OCI-M1 (cell line): ENCODE results near the gene TRA2B.

ENCODE experiments used
- DNase-seq: peaks from one replicate; lab custom pipeline; 2025; lab: John Stamatoyannopoulos, UW

TRA2B gene

GRCh38 chr3:185937689-185938374, at the start of gene TRA2B:
TSS of gene TRA2B (minus strand) at chr3:185938014. CDS start at chr3:185937860, 154 bp downstream.
- peak; percentile 97 for DNase-seq

DNA sequence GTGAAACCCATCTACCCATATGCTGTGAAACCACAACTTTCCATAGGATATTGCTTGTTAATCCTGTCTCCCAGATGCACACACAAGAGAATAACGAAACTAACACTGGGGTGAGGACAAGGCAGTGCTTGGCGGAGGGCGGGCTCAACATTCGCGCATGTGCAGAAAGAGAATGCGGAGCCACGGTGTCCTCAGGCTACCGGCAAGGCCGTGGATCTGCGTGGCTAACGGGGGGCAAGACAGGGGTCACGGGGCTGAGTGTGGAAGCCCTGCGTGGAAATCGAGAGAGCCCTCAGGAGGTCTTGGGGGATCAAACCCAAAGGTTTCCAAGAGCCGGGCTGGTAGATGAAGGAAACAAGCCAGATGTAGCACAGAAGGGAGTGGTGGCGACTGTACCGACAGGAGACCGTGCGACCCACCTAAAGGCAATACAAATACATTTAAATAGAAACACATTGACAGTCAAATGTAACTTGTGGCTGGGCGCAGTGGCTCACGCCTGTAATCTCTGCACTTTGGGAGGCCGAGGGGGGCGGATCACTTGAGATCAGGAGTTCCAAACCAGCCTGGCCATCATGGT, 48.5 kb upstream of the TRA2B start:
- no peak for DNase-seq

DNA sequence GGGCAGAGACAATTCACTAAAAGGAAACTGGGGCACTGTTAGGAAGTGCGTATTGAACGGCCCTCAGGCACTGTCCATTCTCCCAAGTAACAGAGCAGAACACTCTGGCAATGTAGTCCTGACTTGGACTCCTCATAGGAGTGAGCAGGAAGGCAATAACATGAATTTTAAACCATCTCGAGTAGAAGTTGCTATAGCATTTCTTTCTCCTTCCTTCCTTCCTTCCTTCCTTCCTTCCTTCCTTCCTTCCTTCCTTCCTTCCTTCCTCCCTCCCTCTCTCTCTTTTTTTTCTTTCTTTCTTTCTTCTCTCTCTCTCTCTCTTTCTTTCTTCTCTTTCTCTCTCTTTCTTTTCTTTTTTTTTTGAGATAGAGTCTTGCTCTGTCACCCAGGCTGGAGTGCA, 46.4 kb upstream of the TRA2B start:
- DNase-seq, result no peak

DNA sequence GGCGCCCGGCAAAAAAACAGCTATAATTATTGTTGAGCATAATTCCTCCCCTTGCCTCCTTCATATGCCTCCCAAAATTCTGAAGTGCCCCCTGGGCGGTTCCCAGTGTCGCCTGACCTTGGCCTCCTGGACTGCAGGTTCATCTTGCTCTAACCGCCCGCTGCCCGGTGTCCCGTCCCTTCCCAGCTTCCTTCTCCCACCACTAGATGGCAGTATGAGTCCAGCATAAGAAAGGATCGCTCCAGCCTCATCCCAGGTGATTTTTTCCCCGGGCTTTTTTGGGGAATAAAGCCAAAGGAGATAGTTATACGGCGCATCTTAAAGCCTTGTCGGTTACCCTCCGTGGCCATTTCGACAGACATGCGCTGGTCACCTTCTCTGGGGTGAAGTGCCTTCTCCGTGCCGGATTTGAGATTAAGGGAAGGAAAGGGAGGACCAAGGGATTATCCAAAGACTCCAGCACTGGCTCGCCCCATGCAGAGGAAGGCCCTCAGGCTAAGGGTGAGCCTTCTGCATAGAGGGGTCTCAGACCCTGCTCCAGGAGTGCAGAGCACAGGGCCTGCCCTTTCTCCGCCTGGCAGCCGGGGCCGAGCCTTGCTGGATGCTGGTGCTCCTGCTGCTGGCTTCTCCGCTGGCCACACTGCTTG, 45.8 kb upstream of the TRA2B start:
- peak; percentile 71 for DNase-seq

GRCh38 chr3:185982632-185983031, 44.8 kb upstream of the TRA2B start:
- DNase-seq, result no peak

DNA sequence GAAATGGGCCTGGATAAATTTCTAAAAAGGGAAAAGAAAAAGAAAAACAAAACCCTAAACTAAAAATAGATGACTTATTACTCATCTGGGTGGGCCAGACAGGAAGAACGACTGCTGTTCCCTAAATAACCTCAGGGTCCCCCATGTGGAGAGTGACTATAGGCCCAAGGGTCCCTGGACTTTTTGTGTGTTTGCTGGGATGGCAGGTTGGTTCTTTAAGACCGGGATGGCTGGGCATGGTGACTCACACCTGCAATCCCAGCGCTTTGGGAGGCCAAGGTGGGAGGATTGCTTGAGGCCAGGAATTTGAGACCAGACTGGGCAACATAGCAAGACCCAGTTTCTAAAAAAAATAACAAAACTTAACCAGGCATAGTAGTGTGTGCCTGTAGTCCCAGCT, 43.8 kb upstream of the TRA2B start:
- DNase-seq, result no peak

DNA sequence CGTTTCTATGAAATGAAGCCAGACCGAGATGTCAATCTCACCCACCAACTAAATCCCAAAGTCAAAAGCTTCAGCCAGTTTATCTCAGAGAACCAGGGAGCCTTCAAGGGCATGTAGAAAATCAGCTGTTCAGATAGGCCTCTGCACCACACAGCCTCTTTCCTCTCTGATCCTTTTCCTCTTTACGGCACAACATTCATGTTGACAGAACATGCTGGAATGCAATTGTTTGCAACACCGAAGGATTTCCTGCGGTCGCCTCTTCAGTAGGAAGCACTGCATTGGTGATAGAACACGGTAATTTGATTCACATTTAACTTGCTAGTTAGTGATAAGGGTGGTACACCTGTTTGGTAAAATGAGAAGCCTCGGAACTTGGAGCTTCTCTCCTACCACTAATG, 41.9 kb upstream of the TRA2B start:
- peak; percentile 28 for DNase-seq

DNA sequence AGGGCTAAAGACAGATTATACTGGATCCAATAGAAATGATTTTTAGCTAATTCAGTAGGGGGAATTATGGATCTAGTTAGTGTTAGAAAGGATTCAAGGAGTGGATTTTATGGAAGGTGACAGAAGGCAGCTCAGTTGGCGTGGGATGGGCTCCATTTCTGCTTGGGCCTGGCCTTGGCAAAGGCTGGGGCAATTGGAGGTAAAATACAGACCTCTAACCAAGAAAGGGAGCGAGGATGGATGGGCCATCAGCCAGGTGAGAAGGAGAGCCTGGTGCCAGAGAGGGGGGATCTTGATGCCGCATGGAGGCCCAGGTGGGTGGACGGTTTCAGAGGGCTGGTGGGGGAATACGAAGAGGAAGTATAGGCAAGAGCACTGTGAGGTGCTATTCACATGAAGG, 40.7 kb upstream of the TRA2B start:
- no peak for DNase-seq

DNA sequence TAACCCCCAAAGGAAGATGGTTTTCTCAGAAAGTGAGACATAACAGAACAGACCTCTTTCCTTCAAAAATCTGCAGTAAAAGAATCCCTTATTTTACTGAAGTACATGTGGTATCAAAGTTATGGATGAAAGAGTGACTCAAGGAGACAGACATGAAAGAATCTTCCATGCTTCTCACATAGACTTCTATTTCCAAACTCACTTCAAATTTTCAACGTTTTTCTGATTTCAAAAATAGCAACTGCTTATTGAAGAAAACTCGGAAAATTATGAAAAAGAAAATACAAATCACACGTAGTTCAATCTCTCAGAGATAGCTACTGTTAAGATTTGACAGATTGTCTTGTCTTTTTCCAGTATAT, 39.8 kb upstream of the TRA2B start:
- DNase-seq, result no peak

DNA sequence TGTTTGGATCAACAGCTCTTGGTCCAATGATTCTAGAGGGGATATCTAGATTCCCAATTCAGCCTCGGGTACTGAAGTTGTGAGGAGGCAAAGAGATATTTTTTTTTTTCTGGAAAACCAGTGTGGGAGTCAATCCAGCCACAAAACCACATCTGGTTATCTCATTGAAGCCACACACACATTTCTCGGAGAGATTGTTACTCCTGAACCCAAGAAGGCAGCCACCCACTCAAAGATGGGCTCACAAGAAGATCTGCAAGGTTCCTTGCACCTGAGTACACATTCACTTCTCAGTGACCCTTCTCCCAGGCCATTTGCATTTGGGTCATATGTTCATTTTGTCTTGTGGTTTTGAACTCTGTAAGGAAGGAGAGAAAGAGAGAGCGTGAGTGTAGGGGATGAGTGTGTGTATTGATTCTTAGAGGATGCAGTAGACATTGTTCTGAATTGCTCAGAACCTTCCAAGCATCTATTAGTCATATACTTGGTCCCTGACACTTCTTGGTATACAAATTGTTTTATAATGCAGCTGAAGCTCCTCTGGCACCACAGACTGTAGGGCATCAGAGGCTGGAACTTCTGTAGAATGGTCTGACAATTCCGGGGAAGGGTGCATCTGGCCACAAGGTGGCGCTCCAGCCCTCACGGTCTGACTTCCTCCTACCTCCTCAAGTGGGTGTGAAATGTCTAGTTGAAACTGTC, 39.3 kb upstream of the TRA2B start:
- peak; percentile 88 for DNase-seq

DNA sequence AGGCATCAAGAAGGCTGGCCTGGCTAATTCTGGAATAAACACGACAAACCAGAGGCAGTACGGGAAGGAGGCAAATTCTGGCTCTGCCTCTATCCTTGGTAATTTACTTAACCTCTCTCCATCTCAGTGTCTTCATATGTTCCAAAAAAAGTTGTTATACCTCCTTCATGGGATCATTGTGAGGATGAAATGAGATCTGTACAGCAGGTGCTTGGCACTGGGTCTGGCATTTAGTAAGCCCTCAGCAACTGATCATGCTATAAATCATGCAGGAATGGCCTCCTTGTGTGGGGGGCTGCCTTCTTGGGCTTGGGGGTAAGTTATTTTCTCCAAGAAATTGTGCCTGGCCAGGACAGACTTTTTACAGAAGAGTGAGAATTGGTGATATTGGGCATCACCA, 38.3 kb upstream of the TRA2B start:
- DNase-seq, result no peak

DNA sequence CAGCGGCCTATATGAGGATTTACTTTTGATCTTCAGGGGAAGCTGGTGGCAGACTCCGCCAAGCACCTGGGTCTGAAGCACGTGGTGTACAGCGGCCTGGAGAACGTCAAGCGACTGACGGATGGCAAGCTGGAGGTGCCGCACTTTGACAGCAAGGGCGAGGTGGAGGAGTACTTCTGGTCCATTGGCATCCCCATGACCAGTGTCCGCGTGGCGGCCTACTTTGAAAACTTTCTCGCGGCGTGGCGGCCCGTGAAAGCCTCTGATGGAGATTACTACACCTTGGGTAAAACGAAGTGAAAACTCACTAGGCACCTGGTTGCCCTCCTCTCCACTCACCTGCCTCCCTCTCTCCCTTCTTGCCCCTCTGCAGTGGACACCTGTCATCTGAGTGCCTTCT, 33.8 kb upstream of the TRA2B start:
- no peak for DNase-seq

- DNase-seq, result no peak
Measured at GRCh38 chr3:185968168-185968567, 30.4 kb upstream of the TRA2B start.

GRCh38 chr3:185966655-185967054, 28.8 kb upstream of the TRA2B start:
- DNase-seq, result no peak

- no peak for DNase-seq
Measured at GRCh38 chr3:185965496-185965895, 27.7 kb upstream of the TRA2B start.

DNA sequence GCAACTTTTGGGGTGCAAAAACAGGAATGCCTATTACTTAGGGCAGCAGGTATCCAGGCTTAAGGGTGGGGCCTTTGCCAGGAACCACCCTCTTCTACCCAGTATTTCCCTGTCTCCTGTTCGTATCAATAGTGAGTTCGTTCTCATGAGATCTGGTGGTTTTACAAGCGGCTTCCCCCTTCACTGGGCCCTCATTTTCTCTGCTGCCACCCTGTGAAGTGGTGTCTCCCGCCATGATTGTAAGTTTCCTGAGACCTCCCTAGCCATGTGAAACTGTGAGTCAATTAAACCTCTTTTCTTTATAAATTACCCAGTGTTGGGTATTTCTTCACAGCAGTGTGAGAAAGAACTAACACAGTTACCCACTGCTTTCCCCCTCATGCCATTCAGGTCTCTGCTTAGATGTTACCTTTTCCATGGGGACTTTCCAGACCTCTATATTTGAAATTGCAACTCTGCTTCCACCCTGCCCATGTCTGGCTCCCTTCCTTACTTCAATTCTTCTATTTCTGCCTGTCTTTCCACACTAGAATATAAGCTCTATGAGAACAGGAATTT, 23.9 kb upstream of the TRA2B start:
- DNase-seq, result no peak

GRCh38 chr3:185960522-185961288, 22.9 kb upstream of the TRA2B start:
- DNase-seq, result peak; percentile 25

- DNase-seq, result peak; percentile 80
Measured at GRCh38 chr3:185959609-185960521, 22.1 kb upstream of the TRA2B start.

DNA sequence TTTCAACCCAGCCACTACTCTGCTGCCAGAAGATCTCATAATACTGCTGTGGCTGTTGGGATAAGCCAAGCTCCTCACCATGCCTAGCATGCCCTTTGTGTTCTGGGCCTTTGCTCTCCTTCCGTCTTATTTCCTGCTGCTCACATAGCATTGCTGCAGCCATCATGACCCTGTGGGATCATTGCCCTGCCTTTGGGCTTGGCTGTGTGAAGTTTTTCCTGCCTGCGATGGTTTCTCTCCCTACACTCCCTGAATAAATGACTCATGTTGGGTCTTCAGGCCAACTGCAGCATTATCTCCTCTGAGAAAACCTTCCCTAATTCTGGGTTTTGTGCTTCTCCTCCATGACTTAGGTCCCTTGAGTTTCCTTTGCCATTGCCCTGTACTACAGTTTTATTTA, 20.8 kb upstream of the TRA2B start:
- no peak for DNase-seq

GRCh38 chr3:185956244-185956643, 18.4 kb upstream of the TRA2B start:
- DNase-seq, result peak; percentile 7

DNA sequence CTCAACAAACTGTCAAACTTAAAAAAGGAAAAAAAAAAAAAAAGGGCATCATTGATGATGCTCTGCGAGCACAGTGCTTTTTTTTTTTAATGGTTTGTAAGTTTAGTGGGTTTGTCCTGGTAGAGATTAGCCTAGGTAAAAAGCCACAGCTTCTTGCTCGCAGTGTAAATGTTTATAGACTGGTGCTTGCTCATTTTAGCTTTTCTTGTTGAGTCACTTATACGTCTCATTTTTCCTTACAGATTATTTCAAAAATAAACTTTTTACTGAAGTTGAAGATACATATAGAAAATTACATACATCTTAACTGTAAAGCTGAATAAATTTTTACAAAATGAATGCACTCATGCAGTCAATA, 16.5 kb upstream of the TRA2B start:
- no peak for DNase-seq
